Measurements from ENCODE around the gene ENSA. TPM values are rescaled to one million over a fixed set of nuclear protein-coding genes. Genes with fewer than 3 reads are reported as not detected.
"Not testable (repeated sequence)": the region's sequence is repeated elsewhere in the genome, so short reads cannot be mapped to it uniquely, and the experiment has no call there.

The ENSA gene
- polyA plus RNA-seq, 1 donor (not counting 4 experiments of a cell fraction or from before 2014, with no cell fraction given): 102 TPM

GRCh38 chr1:150660584-150660983, 31.2 kb upstream of the ENSA start:
- Histone ChIP-seq H3K9ac (ENCODE audit: control insufficient read depth, extremely low read depth, insufficient read depth, low read length) (no peak overlapping the region), H3K36me3 (ENCODE audit: control insufficient read depth in 2 of 2, extremely low read depth in 1 of 2, insufficient read depth in 2 of 2, low read length in 2 of 2) (peaks cover 4 to 13% of the 10 kb centered on the region in 2 experiments), H3K9me1 (ENCODE audit: control insufficient read depth, extremely low read depth, insufficient read depth, low read length) (no peaks in the 10 kb centered on the region), H3K4me2 (ENCODE audit: control insufficient read depth, extremely low read depth, insufficient read depth, low read depth, low read length) (no peak overlapping the region), H3K9me3 (ENCODE audit: control insufficient read depth, low read depth, low read length) (peaks cover 2% of the 10 kb centered on the region), H3K4me1 (ENCODE audit: control insufficient read depth, extremely low read depth, insufficient read depth, low read length) (peaks cover 14% of the 10 kb centered on the region), H2AFZ (ENCODE audit: control insufficient read depth, low read length) (no peak overlapping the region), H3K27me3 (ENCODE audit: control insufficient read depth, extremely low read depth, insufficient read depth, low read length) (no peaks in the 10 kb centered on the region), H4K20me1 (ENCODE audit: control insufficient read depth, extremely low read depth, insufficient read depth, low read length) (no peaks in the 10 kb centered on the region), H3K79me2 (ENCODE audit: control insufficient read depth, insufficient read depth, low read length) (no peaks in the 10 kb centered on the region), H3K4me3 (ENCODE audit: control insufficient read depth in 2 of 3, extremely low read depth in 1 of 3, insufficient read depth in 2 of 3, low read depth in 1 of 3, low read length in 3 of 3) (no peak overlapping the region), H3K27ac (ENCODE audit: control insufficient read depth, insufficient read depth, low read length) (no peak overlapping the region)
- FAIRE-seq (no peak), DNase-seq (ENCODE audit: low read depth, low spot score) (no peak)
- TF ChIP-seq EZH2 (IDR thresholded peaks at IDR 0.05; ENCODE audit: low read length): no peak
- no peak for TF ChIP-seq CTCF (optimal IDR thresholded peaks at IDR 0.05 in 1 of 3, IDR thresholded peaks at IDR 0.05 in 1 of 3, conservative IDR thresholded peaks at IDR 0.05 in 1 of 3; ENCODE audit: extremely low read depth in 1 of 3, insufficient read depth in 2 of 3, low read length in 3 of 3)
- dilution Hi-C loops (cut with MboI; ENCODE audit: extremely low pct_ligation_motif_present, low sequenced_read_pairs): no loop called here

DNA sequence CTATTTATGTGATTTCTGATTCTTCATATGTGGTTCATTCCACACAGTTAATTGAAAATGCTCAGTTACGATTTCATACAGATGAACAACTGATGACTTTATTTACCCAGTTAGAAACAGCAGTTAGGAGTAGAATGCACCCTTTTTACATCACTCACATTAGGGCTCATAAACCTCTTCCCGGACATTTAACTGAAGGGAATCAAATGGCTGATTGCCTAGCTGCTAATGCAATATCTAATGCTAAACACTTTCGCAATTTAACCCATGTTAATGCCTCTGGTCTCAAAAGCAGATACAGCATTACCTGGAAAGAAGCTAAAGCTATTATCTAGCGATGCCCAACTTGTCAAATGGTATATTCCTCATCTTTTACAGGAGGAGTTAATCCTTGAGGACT, 27.7 kb upstream of the ENSA start:
- H3K79me2 ChIP-seq (ENCODE audit: control insufficient read depth, insufficient read depth, low read length); H3K27me3 ChIP-seq (ENCODE audit: control insufficient read depth, extremely low read depth, insufficient read depth, low read length); dilution Hi-C loops (cut with MboI; ENCODE audit: extremely low pct_ligation_motif_present, low sequenced_read_pairs); H4K20me1 ChIP-seq (ENCODE audit: control insufficient read depth, extremely low read depth, insufficient read depth, low read length); H2AFZ ChIP-seq (ENCODE audit: control insufficient read depth, low read length); FAIRE-seq; H3K4me3 ChIP-seq (ENCODE audit: control insufficient read depth in 2 of 3, extremely low read depth in 1 of 3, insufficient read depth in 2 of 3, low read depth in 1 of 3, low read length in 3 of 3); H3K9ac ChIP-seq (ENCODE audit: control insufficient read depth, extremely low read depth, insufficient read depth, low read length); H3K9me3 ChIP-seq (ENCODE audit: control insufficient read depth, low read depth, low read length); DNase-seq (ENCODE audit: low read depth, low spot score); H3K9me1 ChIP-seq (ENCODE audit: control insufficient read depth, extremely low read depth, insufficient read depth, low read length); H3K27ac ChIP-seq (ENCODE audit: control insufficient read depth, insufficient read depth, low read length); H3K4me2 ChIP-seq (ENCODE audit: control insufficient read depth, extremely low read depth, insufficient read depth, low read depth, low read length): not testable (repeated sequence)
- Histone ChIP-seq H3K4me1 (ENCODE audit: control insufficient read depth, extremely low read depth, insufficient read depth, low read length) (peaks cover 22% of the 10 kb centered on the region), H3K36me3 (ENCODE audit: control insufficient read depth in 2 of 2, extremely low read depth in 1 of 2, insufficient read depth in 2 of 2, low read length in 2 of 2) (peaks cover 2 to 13% of the 10 kb centered on the region in 2 experiments)

DNA sequence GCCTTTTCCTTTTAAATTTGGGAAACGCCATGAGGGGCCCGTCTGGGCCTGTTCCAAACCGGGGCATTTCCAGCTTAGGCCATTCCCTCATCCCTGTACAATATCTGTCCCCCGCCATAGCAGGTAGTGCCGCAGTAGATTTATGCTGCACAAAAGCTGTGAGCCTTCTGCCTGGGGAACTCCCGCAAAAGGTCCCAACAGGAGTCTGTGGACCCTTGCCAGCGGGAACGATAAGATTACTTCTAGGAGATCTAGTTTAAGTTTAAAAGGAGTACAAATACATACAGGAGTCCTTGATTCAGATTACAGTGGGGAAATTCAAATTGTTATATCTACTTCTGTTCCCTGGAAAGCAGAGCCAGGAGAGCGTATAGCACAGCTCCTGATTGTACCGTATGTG, 25.2 kb upstream of the ENSA start:
- dilution Hi-C loops (cut with MboI; ENCODE audit: extremely low pct_ligation_motif_present, low sequenced_read_pairs); H3K27ac ChIP-seq (ENCODE audit: control insufficient read depth, insufficient read depth, low read length); H3K9me3 ChIP-seq (ENCODE audit: control insufficient read depth, low read depth, low read length); H3K4me3 ChIP-seq (ENCODE audit: control insufficient read depth in 2 of 3, extremely low read depth in 1 of 3, insufficient read depth in 2 of 3, low read depth in 1 of 3, low read length in 3 of 3); H3K9me1 ChIP-seq (ENCODE audit: control insufficient read depth, extremely low read depth, insufficient read depth, low read length); H3K27me3 ChIP-seq (ENCODE audit: control insufficient read depth, extremely low read depth, insufficient read depth, low read length); FAIRE-seq; H4K20me1 ChIP-seq (ENCODE audit: control insufficient read depth, extremely low read depth, insufficient read depth, low read length); H3K9ac ChIP-seq (ENCODE audit: control insufficient read depth, extremely low read depth, insufficient read depth, low read length); H3K36me3 ChIP-seq (ENCODE audit: control insufficient read depth in 2 of 2, extremely low read depth in 1 of 2, insufficient read depth in 2 of 2, low read length in 2 of 2); DNase-seq (ENCODE audit: low read depth, low spot score); H3K79me2 ChIP-seq (ENCODE audit: control insufficient read depth, insufficient read depth, low read length): not testable (repeated sequence)
- peak overlapping the region; percentile 9 for H2AFZ ChIP-seq (ENCODE audit: control insufficient read depth, low read length)
- peaks cover 13% of the 10 kb centered on the region for H3K4me1 ChIP-seq (ENCODE audit: control insufficient read depth, extremely low read depth, insufficient read depth, low read length)
- peak overlapping the region; percentile 16 for H3K4me2 ChIP-seq (ENCODE audit: control insufficient read depth, extremely low read depth, insufficient read depth, low read depth, low read length)

All from keratinocyte (primary cell).